Measurements from ENCODE around the gene CAB39L.

The CAB39L gene

DNA sequence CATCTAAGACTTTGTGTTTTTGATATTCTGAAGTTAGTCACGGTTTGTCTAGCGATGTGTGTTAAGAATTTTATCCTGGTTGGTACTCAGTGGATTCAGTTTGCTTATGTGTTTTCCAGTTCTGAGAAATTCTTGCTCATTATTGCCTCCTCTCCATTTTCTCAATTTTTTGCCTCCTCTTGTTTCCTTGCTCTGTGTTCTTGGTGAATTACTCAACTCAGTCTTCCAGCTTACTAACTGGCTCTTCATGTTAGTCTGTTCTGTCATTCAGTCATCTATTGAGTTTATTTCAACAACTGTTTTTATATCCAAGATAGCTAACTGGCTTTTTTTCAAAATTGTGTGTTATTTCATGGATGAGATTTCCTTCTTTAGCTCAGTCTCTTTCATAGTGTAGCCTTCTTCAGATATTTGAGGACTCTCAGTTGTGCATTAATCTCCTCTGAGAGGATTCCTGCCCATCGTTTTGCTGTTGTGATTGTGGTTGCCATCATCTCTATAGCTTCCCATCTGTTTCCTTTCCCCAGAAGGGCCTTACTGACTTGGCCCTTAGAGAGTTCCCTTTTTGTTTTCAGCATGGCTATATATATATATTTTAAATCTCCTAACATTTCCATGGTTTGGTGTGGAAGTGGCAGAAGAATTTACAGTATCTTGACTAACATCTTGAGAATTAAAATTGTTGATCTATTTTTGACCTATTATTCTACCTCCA, 6.4 kb upstream of the CAB39L start:
- no peaks in the 10 kb centered on the region for H3K27me3 Mint-ChIP-seq
- H3K9me3 Mint-ChIP-seq, result no peaks in the 10 kb centered on the region
- H3K4me1 Mint-ChIP-seq, result peaks cover 63% of the 10 kb centered on the region
- no peak overlapping the region for H3K4me3 Mint-ChIP-seq
- DNase-seq (no peak), ATAC-seq (no peak)
- peak overlapping the region in 1 of 2 donors; percentile 38 for H3K27ac Mint-ChIP-seq

- DNase-seq, result no peak
- H3K4me1 Mint-ChIP-seq, result peaks cover 56% of the 10 kb centered on the region
- no peaks in the 10 kb centered on the region for H3K9me3 Mint-ChIP-seq
- H3K27ac Mint-ChIP-seq, result peak overlapping the region in 1 of 2 donors; percentile 2
- no peaks in the 10 kb centered on the region for H3K27me3 Mint-ChIP-seq
- H3K4me3 Mint-ChIP-seq, result no peak overlapping the region
- no peak for ATAC-seq
Observed at GRCh38 chr13:49448753-49449152, 4.9 kb upstream of the CAB39L start.

DNA sequence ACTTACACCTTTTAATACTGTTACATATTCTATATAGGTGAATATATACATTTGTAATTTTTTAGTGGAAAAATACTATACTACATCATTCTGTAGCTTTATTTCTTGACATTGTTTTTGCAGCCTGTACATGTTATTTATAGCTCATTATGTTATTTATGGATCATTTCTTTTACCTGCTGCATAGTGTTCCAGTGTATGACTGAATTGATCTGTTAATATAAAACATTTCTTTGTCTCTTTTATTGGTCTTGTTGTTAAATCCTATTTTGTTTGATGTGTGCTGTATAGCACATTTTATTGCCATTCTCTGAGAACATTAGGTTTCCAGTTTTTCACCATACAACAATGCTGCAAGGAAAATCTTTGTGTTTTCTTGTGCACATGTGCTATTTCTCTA, 2.6 kb upstream of the CAB39L start:
- DNase-seq (no peak), ATAC-seq (no peak)
- H3K27me3 Mint-ChIP-seq, result no peaks in the 10 kb centered on the region
- H3K4me1 Mint-ChIP-seq, result peaks cover 65% of the 10 kb centered on the region
- peak overlapping the region; percentile 66 to 83 for H3K27ac Mint-ChIP-seq
- peak overlapping the region; percentile 32 to 95 for H3K4me3 Mint-ChIP-seq
- H3K9me3 Mint-ChIP-seq, result no peaks in the 10 kb centered on the region

GRCh38 chr13:49444524-49445395, 896 bp upstream of the CAB39L start:
- peak; percentile 36 for ATAC-seq
- Mint-ChIP-seq H3K4me3 (peak overlapping the region; percentile 87 to 95), H3K27me3 (no peaks in the 10 kb centered on the region), H3K27ac (peak overlapping the region; percentile 96 to 98), H3K4me1 (peaks cover 58% of the 10 kb centered on the region), H3K9me3 (no peaks in the 10 kb centered on the region)
- DNase-seq, result peak; percentile 16 to 37

- Mint-ChIP-seq H3K4me3 (peak overlapping the region; percentile 87 to 95), H3K27ac (peak overlapping the region; percentile 98 to 99), H3K9me3 (no peaks in the 10 kb centered on the region), H3K27me3 (no peaks in the 10 kb centered on the region), H3K4me1 (peaks cover 44% of the 10 kb centered on the region)
- ATAC-seq, result no peak
- DNase-seq, result no peak
Observed at GRCh38 chr13:49443357-49443703, 534 bp downstream of the CAB39L start.

DNA sequence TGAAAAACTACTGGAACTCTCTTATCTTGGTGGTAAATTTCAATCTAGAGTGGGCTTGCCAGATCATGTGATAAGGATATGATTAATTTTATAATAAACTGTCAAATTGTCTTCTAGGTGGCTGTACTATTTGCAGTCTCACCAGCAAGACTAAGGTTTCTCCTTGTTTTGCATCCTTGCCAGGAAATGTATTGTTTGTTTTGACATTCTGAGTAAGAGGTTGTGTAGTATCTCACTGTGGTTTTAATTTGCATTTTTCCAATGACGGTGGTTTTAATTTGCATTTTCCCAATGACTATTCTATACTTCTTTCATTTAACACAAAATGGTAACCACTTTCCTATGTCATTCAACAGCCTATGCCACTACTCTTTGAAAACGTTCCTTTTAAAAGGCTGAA, 2.0 kb downstream of the CAB39L start:
- no peak for DNase-seq

GRCh38 chr13:49441312-49441711, 2.6 kb downstream of the CAB39L start:
- H3K9me3 Mint-ChIP-seq, result no peaks in the 10 kb centered on the region
- DNase-seq, result no peak
- no peak for ATAC-seq
- H3K27ac Mint-ChIP-seq, result no peak overlapping the region
- H3K27me3 Mint-ChIP-seq, result no peaks in the 10 kb centered on the region
- H3K4me3 Mint-ChIP-seq, result peak overlapping the region in 1 of 2 donors; percentile 13
- H3K4me1 Mint-ChIP-seq, result peaks cover 28% of the 10 kb centered on the region

More for the DNA sequence above, 2.0 kb downstream of the CAB39L start:
- H3K4me3 Mint-ChIP-seq, result no peak overlapping the region
- ATAC-seq, result no peak
- H3K27me3 Mint-ChIP-seq, result no peaks in the 10 kb centered on the region
- no peak overlapping the region for H3K27ac Mint-ChIP-seq
- H3K9me3 Mint-ChIP-seq, result no peaks in the 10 kb centered on the region
- peaks cover 33% of the 10 kb centered on the region for H3K4me1 Mint-ChIP-seq

DNA sequence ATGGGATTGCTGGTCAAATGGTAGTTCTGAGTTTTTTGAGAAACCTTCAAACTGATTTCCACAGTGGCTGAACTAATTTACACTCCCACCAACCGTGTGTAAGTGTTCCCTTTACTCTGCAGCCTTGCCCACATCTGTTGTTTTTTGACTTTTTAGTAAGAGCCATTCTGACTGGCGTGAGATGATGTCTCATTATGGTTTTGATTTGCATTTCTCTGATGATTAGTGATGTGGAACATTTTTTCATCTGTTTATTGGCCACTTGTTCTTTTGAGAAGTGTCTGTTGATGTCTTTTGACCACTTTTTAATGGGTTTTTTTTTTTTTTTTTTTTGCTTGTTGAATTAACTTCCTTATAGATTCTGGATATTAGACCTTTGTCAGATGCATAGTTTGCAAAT, 4.3 kb downstream of the CAB39L start:
- peaks cover 14% of the 10 kb centered on the region for H3K4me1 Mint-ChIP-seq
- H3K9me3 Mint-ChIP-seq, result no peaks in the 10 kb centered on the region

GRCh38 chr13:49437705-49438104, 6.2 kb downstream of the CAB39L start:
- Mint-ChIP-seq H3K9me3 (no peaks in the 10 kb centered on the region), H3K4me3 (no peak overlapping the region), H3K27me3 (no peaks in the 10 kb centered on the region), H3K27ac (peak overlapping the region in 1 of 2 donors; percentile 77), H3K4me1 (peaks cover 10% of the 10 kb centered on the region)
- no peak for ATAC-seq
- no peak for DNase-seq

More for the DNA sequence above, 4.3 kb downstream of the CAB39L start:
- H3K4me3 Mint-ChIP-seq, result no peak overlapping the region
- H3K27me3 Mint-ChIP-seq, result no peaks in the 10 kb centered on the region
- no peak overlapping the region for H3K27ac Mint-ChIP-seq
- DNase-seq (no peak), ATAC-seq (no peak)

- no peak for ATAC-seq
- H3K9me3 Mint-ChIP-seq, result no peaks in the 10 kb centered on the region
- no peak overlapping the region for H3K27ac Mint-ChIP-seq
- H3K27me3 Mint-ChIP-seq, result no peaks in the 10 kb centered on the region
- DNase-seq, result no peak
- no peak overlapping the region for H3K4me3 Mint-ChIP-seq
- peaks cover 1% of the 10 kb centered on the region for H3K4me1 Mint-ChIP-seq
Observed at GRCh38 chr13:49436890-49437289, 7.0 kb downstream of the CAB39L start.

DNA sequence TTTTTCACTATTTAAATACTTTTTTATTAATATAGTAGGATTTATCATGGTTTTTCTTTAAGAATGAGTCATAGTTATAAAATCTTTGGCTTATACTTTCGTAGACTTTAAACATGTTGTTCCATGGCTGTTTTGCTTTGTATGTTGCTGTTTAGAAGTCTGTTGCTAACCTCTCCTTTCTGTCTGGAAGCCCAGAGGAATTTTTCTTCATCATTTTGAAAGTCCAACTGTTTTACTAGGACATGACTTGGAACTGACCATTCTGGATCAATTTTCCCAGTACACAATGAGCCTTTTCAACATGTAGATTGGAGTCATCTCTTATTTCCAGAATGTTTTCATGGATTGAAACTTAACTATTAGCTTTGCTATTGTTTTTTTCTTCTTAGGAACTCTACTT, 7.9 kb downstream of the CAB39L start:
- no peaks in the 10 kb centered on the region for H3K27me3 Mint-ChIP-seq

GRCh38 chr13:49429121-49429520, 14.7 kb downstream of the CAB39L start:
- DNase-seq (no peak), ATAC-seq (no peak)
- Mint-ChIP-seq H3K27me3 (no peaks in the 10 kb centered on the region), H3K9me3 (no peaks in the 10 kb centered on the region), H3K27ac (no peak overlapping the region), H3K4me1 (no peaks in the 10 kb centered on the region), H3K4me3 (no peak overlapping the region)

More for the DNA sequence above, 7.9 kb downstream of the CAB39L start:
- Mint-ChIP-seq H3K4me1 (no peaks in the 10 kb centered on the region), H3K9me3 (no peaks in the 10 kb centered on the region), H3K4me3 (no peak overlapping the region), H3K27ac (no peak overlapping the region)
- no peak for DNase-seq
- ATAC-seq, result no peak

DNA sequence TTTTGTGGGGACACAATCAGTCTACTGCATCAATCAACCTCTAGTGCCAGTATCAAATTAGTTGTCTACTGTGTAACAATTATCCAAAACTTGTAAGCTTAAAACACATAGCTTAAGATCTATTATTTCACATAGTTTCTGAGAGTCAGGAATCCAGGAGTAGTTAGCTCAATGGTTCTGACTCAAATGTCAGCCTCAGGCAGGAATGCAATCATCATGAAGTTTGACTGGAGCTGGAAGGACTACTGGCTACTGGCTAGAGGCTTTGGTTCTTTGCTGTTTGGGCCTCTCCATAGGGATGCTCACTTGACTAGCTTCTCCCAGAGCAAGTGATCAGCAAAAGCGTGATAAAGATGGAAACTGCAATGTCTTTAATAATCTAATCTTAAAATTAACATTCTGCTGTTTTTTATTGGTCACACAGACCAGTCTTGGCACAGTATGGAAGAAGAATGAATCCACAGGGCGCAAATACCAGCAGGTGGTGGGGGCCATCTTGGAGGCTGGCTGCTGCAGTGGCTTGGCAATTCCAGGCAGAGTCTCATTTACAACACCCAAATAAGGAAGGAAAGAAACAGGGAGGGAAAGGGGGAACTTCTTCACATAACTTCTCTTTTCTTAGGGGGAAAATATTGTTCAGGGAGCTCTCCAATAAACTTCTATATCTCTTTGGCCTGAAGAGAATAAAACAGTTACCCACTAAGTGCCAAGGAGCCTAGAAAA, 15.7 kb downstream of the CAB39L start:
- DNase-seq (no peak), ATAC-seq (no peak)
- no peaks in the 10 kb centered on the region for H3K4me1 Mint-ChIP-seq
- H3K9me3 Mint-ChIP-seq, result no peaks in the 10 kb centered on the region
- no peak overlapping the region for H3K4me3 Mint-ChIP-seq
- no peaks in the 10 kb centered on the region for H3K27me3 Mint-ChIP-seq
- H3K27ac Mint-ChIP-seq, result no peak overlapping the region

DNA sequence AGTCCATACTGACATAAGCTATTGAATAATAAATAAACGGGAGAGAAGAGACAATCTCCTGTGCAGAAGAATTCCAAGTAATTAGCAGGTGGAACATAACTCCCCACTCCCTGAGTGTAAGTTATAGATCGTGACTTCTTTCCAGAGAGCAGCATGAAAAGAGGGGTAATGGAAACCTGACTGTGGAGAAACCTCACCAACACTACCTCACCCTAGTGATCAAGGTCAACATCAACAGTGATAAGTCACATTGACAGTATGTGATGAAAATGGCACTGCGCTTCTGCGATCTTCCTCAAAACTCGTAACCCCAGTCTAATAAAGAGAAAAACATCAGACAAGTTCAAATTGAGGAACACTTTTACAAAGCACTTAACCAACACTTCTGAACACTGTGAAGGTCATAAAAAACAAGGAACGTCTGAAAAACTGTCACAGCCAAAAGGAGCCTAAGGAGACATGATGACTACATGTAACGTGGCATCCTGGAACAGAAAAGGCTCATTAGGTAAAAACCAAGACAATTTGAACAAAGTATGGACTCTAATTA, 19.8 kb downstream of the CAB39L start:
- Mint-ChIP-seq H3K27me3 (no peaks in the 10 kb centered on the region), H3K9me3 (no peaks in the 10 kb centered on the region), H3K27ac (no peak overlapping the region), H3K4me1 (no peaks in the 10 kb centered on the region), H3K4me3 (no peak overlapping the region)
- DNase-seq (no peak), ATAC-seq (no peak)

DNA sequence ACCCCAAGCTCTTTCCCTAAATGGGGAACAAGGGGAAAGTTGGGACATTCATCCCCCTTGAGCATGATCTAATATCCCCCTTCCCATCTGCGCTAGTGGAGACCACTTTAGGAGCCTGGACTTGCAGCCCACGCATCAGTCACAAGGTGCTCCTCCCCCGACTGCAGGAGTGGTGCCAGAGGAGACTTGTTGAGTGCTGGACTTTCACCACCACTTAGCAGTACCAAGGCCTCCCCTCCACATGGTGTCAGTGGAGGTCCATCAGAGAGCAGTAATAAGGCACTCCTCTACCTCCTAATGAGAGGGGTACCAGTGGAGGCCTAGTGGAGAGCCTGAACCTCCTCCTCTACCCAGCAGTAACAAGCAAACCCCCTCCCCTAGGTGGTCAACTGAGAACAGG, 22.5 kb downstream of the CAB39L start:
- Mint-ChIP-seq H3K4me1 (no peaks in the 10 kb centered on the region), H3K9me3 (no peaks in the 10 kb centered on the region), H3K4me3 (no peak overlapping the region), H3K27me3 (no peaks in the 10 kb centered on the region), H3K27ac (no peak overlapping the region)
- DNase-seq (peak; percentile 30 to 31), ATAC-seq (peak; percentile 97)
